SK-N-SH (cell line): ENCODE measurements around the gene PLGRKT.
A peak's percentile ranks its signal among the peaks of the same experiment; 100 is the strongest.

Source experiments
- ELF1 ChIP-seq: IDR thresholded peaks from 2 replicates; pipeline ENCODE4 v1.4.0; 2012
- EZH2phosphoT487 ChIP-seq: fragments of 200-600 bp; sonication (generic); IDR thresholded peaks from 2 replicates; pipeline ENCODE4 v1.6.1; 2017; ENCODE audit warnings: low read depth, mixed run types, mild to moderate bottlenecking, antibody characterized with exemption, moderate library complexity, borderline replicate concordance
- NFIC ChIP-seq: IDR thresholded peaks from 2 replicates; pipeline ENCODE4 v1.4.0; 2012; ENCODE audit warnings: borderline replicate concordance
- NRF1 ChIP-seq: IDR thresholded peaks from 2 replicates; pipeline ENCODE4 v1.6.1; 2012; ENCODE audit warnings: low read depth, mild to moderate bottlenecking, low read length
- RAD21 ChIP-seq: IDR thresholded peaks from 2 replicates; pipeline ENCODE4 v1.6.1; 2012; ENCODE audit warnings: mild to moderate bottlenecking, low read length
- TF ChIP-seq, protein P1 (sequence below): fragments of 200-600 bp; sonication (generic); IDR thresholded peaks from 2 replicates; pipeline ENCODE4 v1.6.1; 2017; ENCODE audit warnings: antibody characterized with exemption, mild to moderate bottlenecking, moderate library complexity

DNA sequence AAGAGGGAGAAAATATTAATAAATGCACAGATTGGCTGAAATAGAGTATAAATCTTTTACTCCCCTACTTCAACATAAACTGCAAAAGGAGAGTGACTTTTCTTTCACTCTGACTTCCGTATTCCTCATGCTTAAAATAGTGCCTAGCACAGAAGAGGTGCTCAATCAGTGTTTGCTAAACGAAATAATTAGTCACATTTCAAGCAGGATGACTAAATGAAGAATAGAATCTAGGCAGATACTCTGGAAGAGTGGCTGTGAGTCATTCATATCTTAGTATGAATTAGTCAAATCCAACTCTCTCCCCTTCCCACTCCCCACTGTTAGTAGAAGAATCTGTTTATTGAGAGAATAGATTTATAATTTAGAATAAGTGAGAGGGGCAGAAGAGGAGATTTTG lies 17.5 kb upstream of the PLGRKT start:
- TF ChIP-seq, protein P1, sequence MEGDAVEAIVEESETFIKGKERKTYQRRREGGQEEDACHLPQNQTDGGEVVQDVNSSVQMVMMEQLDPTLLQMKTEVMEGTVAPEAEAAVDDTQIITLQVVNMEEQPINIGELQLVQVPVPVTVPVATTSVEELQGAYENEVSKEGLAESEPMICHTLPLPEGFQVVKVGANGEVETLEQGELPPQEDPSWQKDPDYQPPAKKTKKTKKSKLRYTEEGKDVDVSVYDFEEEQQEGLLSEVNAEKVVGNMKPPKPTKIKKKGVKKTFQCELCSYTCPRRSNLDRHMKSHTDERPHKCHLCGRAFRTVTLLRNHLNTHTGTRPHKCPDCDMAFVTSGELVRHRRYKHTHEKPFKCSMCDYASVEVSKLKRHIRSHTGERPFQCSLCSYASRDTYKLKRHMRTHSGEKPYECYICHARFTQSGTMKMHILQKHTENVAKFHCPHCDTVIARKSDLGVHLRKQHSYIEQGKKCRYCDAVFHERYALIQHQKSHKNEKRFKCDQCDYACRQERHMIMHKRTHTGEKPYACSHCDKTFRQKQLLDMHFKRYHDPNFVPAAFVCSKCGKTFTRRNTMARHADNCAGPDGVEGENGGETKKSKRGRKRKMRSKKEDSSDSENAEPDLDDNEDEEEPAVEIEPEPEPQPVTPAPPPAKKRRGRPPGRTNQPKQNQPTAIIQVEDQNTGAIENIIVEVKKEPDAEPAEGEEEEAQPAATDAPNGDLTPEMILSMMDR = no peak
- TF ChIP-seq ELF1 (peak; percentile 58; the same call in 1 of the 2 replicates), RAD21 (no peak), NRF1 (no peak), EZH2phosphoT487 (no peak), NFIC (no peak)
